CD4-positive, alpha-beta T cell (primary cell): ENCODE results near the gene AGBL1. TPM values are rescaled to one million over a fixed set of nuclear protein-coding genes. Genes with fewer than 3 reads are reported as not detected.

Experiments used
- ATAC-seq: fragments of 200-7000 bp; cut with Tn5 transposase; one replicate; pipeline ENCODE4 v1.10.0; 2022; ENCODE audit warnings: mild to moderate bottlenecking; ENCODE audit not compliant: poor library complexity
- CTCF ChIA-PET: fragments of 350-600 bp; sonication (Branson Sonifier 250); formaldehyde crosslinking; loops from one replicate; lab custom pipeline; 2021; ENCODE audit warnings: antibody characterized with exemption, inconsistent platforms; lab: Charles Lee
- POLR2A ChIA-PET: fragments of 350-600 bp; sonication (Branson Sonifier 250); formaldehyde crosslinking; loops from one replicate; lab custom pipeline; 2021; ENCODE audit warnings: antibody characterized with exemption, inconsistent platforms; lab: Charles Lee
- DNase-seq, 14 experiments: peaks; one replicate each; pipeline ENCODE4 v3.0.0-alpha.2; 2013 to 2020; ENCODE audit warnings: mixed read lengths in 2 of 14
- H3K27ac ChIP-seq, 2 donors: one replicate each; pipeline versions ENCODE4 v1.5.1 to v1.7.0; 2013; ENCODE audit warnings: low read length in 2 of 2, low read depth in 1 of 2, mild to moderate bottlenecking in 1 of 2
- H3K27me3 ChIP-seq, 2 experiments: 1 replicate in 1 of 2; 2 replicates in 1 of 2; pipeline versions ENCODE4 v1.6.1 to v1.7.0; 2013; ENCODE audit warnings: low read length in 2 of 2, control low read depth in 1 of 2, mild to moderate bottlenecking in 1 of 2, moderate library complexity in 1 of 2; ENCODE audit not compliant: insufficient read depth in 2 of 2, control insufficient read depth in 1 of 2
- H3K36me3 ChIP-seq: one replicate; pipeline ENCODE4 v1.6.1; 2013; ENCODE audit warnings: low read length, control low read depth; ENCODE audit not compliant: insufficient read depth
- H3K4me1 ChIP-seq: one replicate; pipeline ENCODE4 v1.6.1; 2013; ENCODE audit warnings: low read length, control low read depth; ENCODE audit not compliant: insufficient read depth
- H3K4me3 ChIP-seq: one replicate; pipeline ENCODE4 v1.5.1; 2013; ENCODE audit warnings: mild to moderate bottlenecking, low read length, moderate library complexity
- H3K9me3 ChIP-seq, 2 experiments: 1 replicate in 1 of 2; 2 replicates in 1 of 2; pipeline versions ENCODE4 v1.6.1 to v1.7.0; 2013; ENCODE audit warnings: low read length in 2 of 2, mild to moderate bottlenecking in 2 of 2, control low read depth in 1 of 2, moderate library complexity in 1 of 2; ENCODE audit not compliant: control insufficient read depth in 1 of 2, insufficient read depth in 1 of 2
- H3K27ac Mint-ChIP-seq: one replicate; pipeline ENCODE4 v1.8.0; 2020; ENCODE audit warnings: mixed read lengths
- H3K27me3 Mint-ChIP-seq: one replicate; pipeline ENCODE4 v1.8.0; 2021; ENCODE audit warnings: mixed read lengths
- H3K36me3 Mint-ChIP-seq: one replicate; pipeline ENCODE4 v1.8.0; 2021; ENCODE audit warnings: low read depth, mixed read lengths
- H3K4me1 Mint-ChIP-seq: one replicate; pipeline ENCODE4 v1.8.0; 2021; ENCODE audit warnings: low read depth, mixed read lengths
- H3K4me3 Mint-ChIP-seq: one replicate; pipeline ENCODE4 v1.8.0; 2020; ENCODE audit warnings: mild to moderate bottlenecking, mixed read lengths
- H3K9me3 Mint-ChIP-seq: one replicate; pipeline ENCODE4 v1.8.0; 2020; ENCODE audit warnings: mixed read lengths
- CTCF ChIP-seq: fragments of 200-600 bp; IDR thresholded peaks from one replicate; pipeline ENCODE4 v1.8.0; 2022; ENCODE audit warnings: antibody characterized with exemption, mild to moderate bottlenecking
- intact Hi-C, 2 experiments: fragments of 100-400 bp; cut with DNase I in 1 of 2; cut with micrococcal nuclease in 1 of 2; formaldehyde crosslinking; loops; one replicate each; pipeline versions ENCODE4 v1.15.1 to v1.9.0; 2023 to 2025; cut with DNase I, micrococcal nuclease
- total RNA-seq, 174 experiments: library from RNA in 2 of 174; stranded (reverse) in 2 of 174; gene quantifications; one replicate each; pipeline ENCODE4 v1.2.3 and lab custom pipeline; 2021 to 2026

The AGBL1 gene
- total RNA-seq, 2 experiments from 2014 or later = not detected

GRCh38 chr15:86154705-86155104 lies 75.0 kb downstream of the AGBL1 start:
- Histone ChIP-seq H3K36me3 (no peaks in the 10 kb centered on the region), H3K27ac (no peak overlapping the region), H3K9me3 (no peaks in the 10 kb centered on the region), H3K27me3 (no peaks in the 10 kb centered on the region), H3K4me1 (no peaks in the 10 kb centered on the region), H3K4me3 (no peak overlapping the region)
- ChIA-PET POLR2A (no interaction called here), CTCF (no interaction called here)
- ATAC-seq = no peak
- intact Hi-C loops = no loop called here
- TF ChIP-seq CTCF = no peak
- H3K36me3 Mint-ChIP-seq = no peaks in the 10 kb centered on the region
- H3K27ac Mint-ChIP-seq = no peak overlapping the region
- DNase-seq = no peak
- H3K9me3 Mint-ChIP-seq = peaks cover 13% of the 10 kb centered on the region
- H3K27me3 Mint-ChIP-seq = peaks cover 12% of the 10 kb centered on the region
- H3K4me3 Mint-ChIP-seq = no peak overlapping the region
- no peaks in the 10 kb centered on the region for H3K4me1 Mint-ChIP-seq

- no peaks in the 10 kb centered on the region for H3K36me3 Mint-ChIP-seq
- H3K27ac Mint-ChIP-seq = no peak overlapping the region
- H3K4me1 Mint-ChIP-seq = no peaks in the 10 kb centered on the region
- TF ChIP-seq CTCF = no peak
- no peak overlapping the region for H3K4me3 Mint-ChIP-seq
- Histone ChIP-seq H3K27ac (no peak overlapping the region), H3K4me1 (no peaks in the 10 kb centered on the region), H3K36me3 (no peaks in the 10 kb centered on the region), H3K27me3 (no peaks in the 10 kb centered on the region), H3K9me3 (no peaks in the 10 kb centered on the region), H3K4me3 (no peak overlapping the region)
- ChIA-PET POLR2A (no interaction called here), CTCF (no interaction called here)
- peaks cover 12% of the 10 kb centered on the region for H3K27me3 Mint-ChIP-seq
- ATAC-seq = no peak
- peaks cover 8% of the 10 kb centered on the region for H3K9me3 Mint-ChIP-seq
- intact Hi-C loops = no loop called here
- no peak for DNase-seq
Observed at GRCh38 chr15:86155551-86155950, 75.9 kb downstream of the AGBL1 start.

- Histone ChIP-seq H3K4me3 (no peak overlapping the region), H3K27me3 (no peaks in the 10 kb centered on the region), H3K36me3 (no peaks in the 10 kb centered on the region), H3K4me1 (no peaks in the 10 kb centered on the region), H3K27ac (no peak overlapping the region), H3K9me3 (no peaks in the 10 kb centered on the region)
- POLR2A ChIA-PET = no interaction called here
- DNase-seq (no peak), ATAC-seq (no peak)
- Mint-ChIP-seq H3K36me3 (no peaks in the 10 kb centered on the region), H3K27ac (no peak overlapping the region), H3K9me3 (no peaks in the 10 kb centered on the region), H3K4me3 (no peak overlapping the region), H3K4me1 (no peaks in the 10 kb centered on the region), H3K27me3 (peaks cover 9% of the 10 kb centered on the region)
- intact Hi-C loops = no loop called here
- CTCF ChIA-PET = no interaction called here
- no peak for TF ChIP-seq CTCF
Observed at GRCh38 chr15:86157606-86158293, 78.1 kb downstream of the AGBL1 start.
